ENCODE data around the gene GFOD2. TPM values are rescaled to one million over a fixed set of nuclear protein-coding genes. Genes with fewer than 3 reads are reported as not detected.

Gene GFOD2
- total RNA-seq, 1 experiment from 2014 or later = 19.0 TPM

DNA sequence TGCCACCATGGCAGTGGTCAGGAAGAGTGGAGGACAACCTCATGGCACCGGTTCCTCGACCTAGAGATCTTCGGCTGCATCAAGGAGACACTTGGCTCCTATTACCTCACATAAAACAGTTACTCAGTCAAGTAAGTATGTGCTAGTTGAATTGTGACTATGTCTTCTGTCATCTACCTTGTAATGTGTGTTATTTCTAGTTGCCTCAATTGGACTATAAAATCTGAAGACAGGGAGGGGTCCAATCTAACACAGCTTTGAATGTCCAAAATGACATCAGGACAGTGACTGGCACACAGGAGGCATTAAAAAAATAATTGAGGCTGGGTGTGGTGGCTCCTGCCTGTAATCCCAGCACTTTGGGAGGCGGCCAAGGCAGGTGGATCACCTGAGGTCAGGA, 35.3 kb downstream of the GFOD2 start:
- H3K36me3 Mint-ChIP-seq (ENCODE audit: insufficient read depth, unreplicated experiment) = peaks cover 40% of the 10 kb centered on the region
- H3K4me1 Mint-ChIP-seq (ENCODE audit: insufficient read depth, unreplicated experiment) = no peaks in the 10 kb centered on the region
- intact Hi-C loops (cut with micrococcal nuclease) = no loop called here
- H3K27ac Mint-ChIP-seq (ENCODE audit: low read depth, unreplicated experiment) = no peak overlapping the region
- H3K27me3 Mint-ChIP-seq (ENCODE audit: insufficient read depth, unreplicated experiment) = no peaks in the 10 kb centered on the region
- POLR2A ChIA-PET = no interaction called here
- TF ChIP-seq, protein P1, sequence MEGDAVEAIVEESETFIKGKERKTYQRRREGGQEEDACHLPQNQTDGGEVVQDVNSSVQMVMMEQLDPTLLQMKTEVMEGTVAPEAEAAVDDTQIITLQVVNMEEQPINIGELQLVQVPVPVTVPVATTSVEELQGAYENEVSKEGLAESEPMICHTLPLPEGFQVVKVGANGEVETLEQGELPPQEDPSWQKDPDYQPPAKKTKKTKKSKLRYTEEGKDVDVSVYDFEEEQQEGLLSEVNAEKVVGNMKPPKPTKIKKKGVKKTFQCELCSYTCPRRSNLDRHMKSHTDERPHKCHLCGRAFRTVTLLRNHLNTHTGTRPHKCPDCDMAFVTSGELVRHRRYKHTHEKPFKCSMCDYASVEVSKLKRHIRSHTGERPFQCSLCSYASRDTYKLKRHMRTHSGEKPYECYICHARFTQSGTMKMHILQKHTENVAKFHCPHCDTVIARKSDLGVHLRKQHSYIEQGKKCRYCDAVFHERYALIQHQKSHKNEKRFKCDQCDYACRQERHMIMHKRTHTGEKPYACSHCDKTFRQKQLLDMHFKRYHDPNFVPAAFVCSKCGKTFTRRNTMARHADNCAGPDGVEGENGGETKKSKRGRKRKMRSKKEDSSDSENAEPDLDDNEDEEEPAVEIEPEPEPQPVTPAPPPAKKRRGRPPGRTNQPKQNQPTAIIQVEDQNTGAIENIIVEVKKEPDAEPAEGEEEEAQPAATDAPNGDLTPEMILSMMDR (IDR thresholded peaks at IDR 0.05; ENCODE audit: unreplicated experiment) = no peak
- no peak for DNase-seq (ENCODE audit: unreplicated experiment)
- H3K4me3 Mint-ChIP-seq (ENCODE audit: unreplicated experiment) = no peak overlapping the region
- CTCF ChIA-PET = interaction anchor here (1.5 to 3.0 kb wide), 2 partner anchors 11 to 131 kb away, joined by 4 to 11 read pairs; no protein-coding TSS in a partner anchor
- H3K9me3 Mint-ChIP-seq (ENCODE audit: unreplicated experiment) = no peaks in the 10 kb centered on the region
- no TSS peak for BruUV-seq (replicated peaks)

DNA sequence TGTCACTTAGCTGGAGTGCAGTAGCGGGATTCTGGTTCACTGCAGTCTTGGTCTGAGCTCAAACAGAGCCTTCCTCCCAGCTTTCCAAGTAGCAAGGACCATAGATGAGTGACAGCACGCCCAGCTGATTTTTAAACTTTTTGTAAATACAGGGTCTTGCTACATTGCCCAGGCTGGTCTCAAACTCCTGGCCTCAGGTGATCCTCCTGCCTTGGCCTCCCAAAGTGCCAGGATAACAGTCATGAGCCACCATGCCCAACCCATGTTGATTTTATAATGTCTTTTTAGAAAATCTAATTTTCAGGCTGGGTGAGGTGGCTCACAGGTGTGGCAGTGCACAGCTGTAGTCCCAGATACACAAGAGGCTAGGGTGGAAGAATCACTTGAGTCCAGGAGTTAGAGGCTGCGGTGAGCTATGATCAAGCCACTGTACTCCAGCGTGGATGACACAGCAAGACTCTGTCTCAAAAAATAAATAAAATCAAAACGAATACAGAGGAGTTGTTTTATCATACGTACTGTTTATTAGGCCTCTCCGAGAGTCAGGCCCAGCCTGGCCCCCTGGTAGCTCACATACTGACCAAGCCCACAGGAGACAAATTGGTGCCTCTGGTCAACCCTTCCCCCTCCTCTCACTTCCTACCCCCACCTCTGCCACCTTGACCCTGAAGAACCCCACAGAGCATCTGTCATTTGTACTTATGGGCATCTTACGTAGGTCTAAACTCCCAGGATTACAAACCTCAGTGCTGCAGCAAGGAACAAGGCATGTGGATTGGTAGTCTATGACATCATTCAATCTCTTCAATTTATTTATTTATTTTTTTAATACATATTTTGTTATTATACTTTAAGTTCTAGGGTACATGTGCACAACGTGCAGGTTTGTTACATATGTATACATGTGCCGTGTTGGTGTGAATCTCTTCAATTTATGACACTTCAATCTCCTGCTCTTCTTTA, 38.9 kb downstream of the GFOD2 start:
- Mint-ChIP-seq H3K27me3 (ENCODE audit: insufficient read depth, unreplicated experiment) (no peaks in the 10 kb centered on the region), H3K9me3 (ENCODE audit: unreplicated experiment) (no peaks in the 10 kb centered on the region), H3K36me3 (ENCODE audit: insufficient read depth, unreplicated experiment) (peaks cover 33% of the 10 kb centered on the region), H3K4me1 (ENCODE audit: insufficient read depth, unreplicated experiment) (no peaks in the 10 kb centered on the region), H3K4me3 (ENCODE audit: unreplicated experiment) (no peak overlapping the region), H3K27ac (ENCODE audit: low read depth, unreplicated experiment) (no peak overlapping the region)
- intact Hi-C loops (cut with micrococcal nuclease) = loop anchor here (10.0 kb wide), 1 partner anchor 165 kb away; the partner anchor contains the start of genes CENPT, NUTF2 and THAP11
- POLR2A ChIA-PET = interaction anchor here (0.7 kb wide), 2 partner anchors 217 to 255 kb away, joined by 3 read pairs; no protein-coding TSS in a partner anchor
- CTCF ChIA-PET = interaction anchor here (0.5 to 0.8 kb wide), 6 partner anchors 11 to 305 kb away, joined by 3 to 5 read pairs (median 3); no protein-coding TSS in a partner anchor
- BruUV-seq (replicated peaks) = no TSS peak
- DNase-seq (ENCODE audit: unreplicated experiment) = no peak
- TF ChIP-seq, protein P1 (IDR thresholded peaks at IDR 0.05; ENCODE audit: unreplicated experiment) = no peak

DNA sequence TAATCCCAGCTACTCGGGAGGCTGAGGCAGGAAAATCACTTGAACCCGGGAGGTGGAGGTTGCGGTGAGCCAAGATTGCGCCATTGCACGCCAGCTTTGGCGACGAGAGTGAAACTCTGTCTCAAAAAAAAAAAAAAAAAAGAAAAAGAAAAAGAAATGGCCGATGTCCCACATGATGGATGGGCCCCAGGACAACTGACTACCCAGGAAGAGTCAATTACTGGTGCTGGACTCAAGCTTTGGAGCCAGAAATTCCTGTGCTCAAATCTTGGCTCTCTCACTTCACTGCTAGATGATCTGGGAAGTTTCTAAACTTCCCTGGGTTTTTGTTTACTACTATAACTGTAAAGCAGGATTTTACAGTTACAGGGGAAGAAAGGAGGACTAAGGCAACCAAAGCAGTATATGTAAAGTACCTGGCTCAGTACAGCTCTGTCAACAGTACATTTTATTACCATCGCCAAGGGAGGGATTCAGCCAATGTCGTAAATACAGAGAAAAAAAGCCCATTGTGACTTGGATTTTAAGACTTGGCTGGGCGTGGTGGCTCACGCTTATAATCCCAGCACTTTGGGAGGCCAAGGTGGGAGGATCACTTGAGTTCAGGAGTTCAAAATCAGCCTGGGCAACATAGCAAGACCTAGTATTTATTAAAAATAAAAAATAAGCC, 40.6 kb downstream of the GFOD2 start:
- CTCF ChIA-PET = interaction anchor here (0.5 kb wide), 1 partner anchor 411 kb away, joined by 3 read pairs; no protein-coding TSS in a partner anchor
- intact Hi-C loops (cut with micrococcal nuclease) = loop anchor here (10.0 kb wide), 1 partner anchor 166 kb away; the partner anchor contains the start of genes CENPT, NUTF2 and THAP11

More for the DNA sequence above, 40.6 kb downstream of the GFOD2 start:
- BruUV-seq (replicated peaks) = no TSS peak
- H3K27me3 Mint-ChIP-seq (ENCODE audit: insufficient read depth, unreplicated experiment) = no peaks in the 10 kb centered on the region
- POLR2A ChIA-PET = interaction anchor here (0.6 to 0.7 kb wide), 2 partner anchors 90 to 145 kb away, joined by 3 read pairs; no protein-coding TSS in a partner anchor
- TF ChIP-seq, protein P1 (IDR thresholded peaks at IDR 0.05; ENCODE audit: unreplicated experiment) = no peak
- H3K4me1 Mint-ChIP-seq (ENCODE audit: insufficient read depth, unreplicated experiment) = peaks cover 8% of the 10 kb centered on the region
- no peaks in the 10 kb centered on the region for H3K9me3 Mint-ChIP-seq (ENCODE audit: unreplicated experiment)
- H3K27ac Mint-ChIP-seq (ENCODE audit: low read depth, unreplicated experiment) = no peak overlapping the region
- peaks cover 26% of the 10 kb centered on the region for H3K36me3 Mint-ChIP-seq (ENCODE audit: insufficient read depth, unreplicated experiment)
- H3K4me3 Mint-ChIP-seq (ENCODE audit: unreplicated experiment) = no peak overlapping the region
- DNase-seq (ENCODE audit: unreplicated experiment) = no peak
